HG02870 (cell line): ENCODE measurements around the gene CSRP1.
"Not testable (repeated sequence)": the region's sequence is repeated elsewhere in the genome, so short reads cannot be mapped to it uniquely, and the experiment has no call there.

Source experiments
- ATAC-seq: cut with Tn5 transposase; IDR thresholded peaks from one replicate; pipeline ENCODE4 v1.9.1; 2021; ENCODE audit warnings: mild to moderate bottlenecking, moderate library complexity; ENCODE audit not compliant: unreplicated experiment

Gene CSRP1

GRCh38 chr1:201537891-201538611 lies 31.1 kb upstream of the CSRP1 start:
- ATAC-seq: no peak

GRCh38 chr1:201537467-201537866 lies 30.5 kb upstream of the CSRP1 start:
- ATAC-seq: no peak

DNA sequence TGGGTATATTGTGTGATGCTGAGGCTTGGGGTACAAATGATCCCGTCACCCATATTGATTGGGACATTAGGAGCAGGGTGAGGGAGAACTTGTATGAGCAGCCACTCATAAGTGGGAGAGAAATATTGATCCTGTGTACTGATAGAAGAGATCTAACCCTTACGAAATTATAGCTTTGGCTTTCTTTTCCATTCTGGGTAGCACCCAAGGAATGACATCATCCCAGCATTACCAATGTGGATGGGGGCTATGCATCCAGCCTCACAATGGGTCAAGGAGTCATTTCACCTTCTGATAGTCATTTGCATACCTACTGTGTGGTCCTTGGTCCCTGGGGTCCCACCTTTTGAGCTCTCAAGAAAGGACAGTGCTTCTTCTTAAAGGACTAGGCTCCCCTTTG lies 30.1 kb upstream of the CSRP1 start:
- ATAC-seq: no peak

- no peak for ATAC-seq
These were observed 29.6 kb upstream of the CSRP1 start for GRCh38 chr1:201536558-201536957.

GRCh38 chr1:201535919-201536245 lies 29.0 kb upstream of the CSRP1 start:
- ATAC-seq: no peak

GRCh38 chr1:201535046-201535918 lies 28.4 kb upstream of the CSRP1 start:
- no peak for ATAC-seq

DNA sequence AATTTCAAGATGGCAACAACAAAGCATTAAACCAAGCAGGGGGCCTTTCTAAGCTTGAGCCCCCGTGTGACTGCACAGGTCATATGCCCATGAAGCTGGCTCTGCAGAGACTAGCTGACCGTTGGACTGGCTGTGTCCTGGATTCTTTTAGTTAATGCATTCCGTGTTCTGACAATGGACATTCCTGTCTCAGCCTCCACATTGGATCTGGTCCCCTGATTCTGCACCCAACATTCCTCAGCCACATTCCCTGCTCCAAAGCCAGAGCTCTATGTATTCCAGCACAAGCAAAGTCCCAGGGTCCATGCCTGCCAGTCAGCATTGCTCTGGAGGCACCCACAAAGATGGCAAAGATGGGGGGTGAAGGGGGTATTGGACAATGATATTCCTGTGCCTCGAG lies 26.9 kb upstream of the CSRP1 start:
- no peak for ATAC-seq

- no peak for ATAC-seq
These were observed 24.9 kb upstream of the CSRP1 start for GRCh38 chr1:201531551-201532425.

DNA sequence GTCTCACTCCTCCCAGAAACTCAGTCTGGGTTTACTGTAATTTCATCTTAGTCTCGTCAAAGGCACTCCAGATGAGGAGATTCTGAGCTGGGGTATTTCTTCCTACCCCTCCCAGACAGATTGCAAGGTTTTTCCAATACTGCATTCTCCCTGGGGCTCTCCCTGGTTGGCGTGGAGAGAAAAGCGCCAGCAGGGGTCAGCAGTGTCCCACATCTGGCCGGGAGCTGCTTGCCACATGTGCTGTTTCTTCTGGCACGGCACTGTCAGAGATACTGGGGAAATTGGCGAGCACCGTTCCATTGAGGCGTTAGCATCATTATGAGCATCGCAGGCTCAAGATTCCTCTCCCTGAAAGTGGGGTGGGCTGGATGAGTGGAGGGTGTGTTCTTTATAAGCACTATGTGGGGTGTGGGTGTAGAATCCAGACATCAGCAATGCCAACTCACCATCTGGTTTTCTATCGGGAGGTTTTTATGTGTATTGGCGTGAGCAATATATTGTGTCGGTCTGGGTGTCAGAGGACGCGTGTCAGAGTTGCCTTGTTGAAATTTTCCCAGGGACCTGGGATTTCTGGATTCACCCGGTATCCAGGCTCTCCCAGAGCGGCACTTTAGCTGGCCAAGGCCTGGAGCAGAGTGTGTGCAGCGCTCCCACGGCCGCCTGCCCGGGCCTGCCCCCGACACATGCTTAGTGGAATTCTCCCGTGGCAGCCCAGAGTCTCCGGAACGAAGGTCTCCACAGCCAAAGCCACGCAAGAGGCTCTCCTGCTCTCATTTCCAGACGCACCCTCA lies 24.0 kb upstream of the CSRP1 start:
- no peak for ATAC-seq

DNA sequence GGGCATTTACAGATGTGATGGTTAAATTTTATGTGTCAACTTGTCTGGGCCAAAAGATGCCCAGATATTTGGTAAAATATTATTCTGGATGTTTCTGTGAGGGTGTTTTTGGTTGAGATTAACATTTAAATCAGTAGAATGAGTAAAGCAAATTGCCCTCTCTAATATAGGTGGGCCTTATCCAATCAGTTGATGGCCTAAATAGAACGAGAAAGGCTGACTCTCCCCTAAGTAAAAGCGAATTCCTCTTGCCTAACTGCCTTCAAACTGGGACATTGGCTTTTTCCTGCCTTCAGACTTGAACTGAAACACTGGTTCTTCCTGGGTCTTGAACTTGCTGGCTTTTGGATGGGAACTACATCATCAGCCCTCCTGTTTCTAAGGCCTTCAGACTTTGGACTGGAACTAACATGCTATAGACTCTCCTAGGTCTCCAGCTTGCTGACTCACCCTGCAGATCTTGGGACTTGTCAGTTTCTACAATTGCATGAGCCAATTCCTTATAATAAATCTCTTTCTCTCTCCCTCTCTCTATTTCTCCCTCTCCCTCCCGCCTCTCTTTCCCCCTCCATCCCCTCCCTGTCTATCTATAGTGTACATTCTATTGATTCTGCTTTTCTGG lies 21.8 kb upstream of the CSRP1 start:
- ATAC-seq: no peak

- ATAC-seq: no peak
These were observed 21.0 kb upstream of the CSRP1 start for GRCh38 chr1:201527879-201528278.

GRCh38 chr1:201525193-201525778 lies 18.4 kb upstream of the CSRP1 start:
- ATAC-seq: no peak

DNA sequence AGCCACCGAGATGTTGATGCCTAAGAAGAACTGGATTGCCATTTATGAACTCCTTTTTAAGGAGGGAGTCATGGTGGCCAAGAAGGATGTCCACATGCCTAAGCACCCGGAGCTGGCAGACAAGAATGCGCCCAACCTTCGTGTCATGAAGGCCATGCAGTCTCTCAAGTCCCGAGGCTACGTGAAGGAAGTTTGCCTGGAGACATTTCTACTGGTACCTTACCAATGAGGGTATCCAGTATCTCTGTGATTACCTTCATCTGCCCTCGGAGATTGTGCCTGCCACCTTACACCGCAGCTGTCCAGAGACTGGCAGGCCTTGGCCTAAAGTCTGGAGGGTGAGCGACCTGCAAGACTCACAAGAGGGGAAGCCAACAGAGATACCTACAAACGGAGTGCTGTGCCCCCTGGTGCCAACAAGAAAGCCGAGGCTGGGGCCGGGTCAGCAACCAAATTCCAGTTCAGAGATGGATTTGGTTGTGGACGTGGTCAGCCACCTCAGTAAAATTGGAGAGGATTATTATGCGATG lies 13.2 kb upstream of the CSRP1 start:
- not testable (repeated sequence) for ATAC-seq

- ATAC-seq: no peak
These were observed 11.1 kb upstream of the CSRP1 start for GRCh38 chr1:201518071-201518470.

DNA sequence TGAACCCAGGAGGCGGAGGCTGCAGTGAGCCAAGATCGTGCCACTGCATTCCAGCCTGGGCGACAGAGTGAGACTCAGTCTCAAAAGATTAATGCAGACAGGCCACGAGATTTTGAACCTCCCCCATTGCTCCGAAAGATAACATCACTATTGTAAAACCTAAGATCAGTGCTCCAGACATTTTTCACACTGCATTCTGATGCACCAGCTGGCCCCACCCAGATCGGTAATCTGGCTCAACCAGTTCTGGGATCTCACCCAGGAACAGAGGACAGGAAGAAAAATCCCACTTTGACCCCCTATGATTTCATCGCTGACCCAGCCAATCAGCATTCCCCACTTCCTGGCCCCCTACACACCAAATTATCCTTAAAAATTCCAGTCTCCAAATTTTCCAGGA lies 10.7 kb upstream of the CSRP1 start:
- ATAC-seq: no peak

- ATAC-seq: no peak
These were observed 9.7 kb upstream of the CSRP1 start for GRCh38 chr1:201516511-201517127.

DNA sequence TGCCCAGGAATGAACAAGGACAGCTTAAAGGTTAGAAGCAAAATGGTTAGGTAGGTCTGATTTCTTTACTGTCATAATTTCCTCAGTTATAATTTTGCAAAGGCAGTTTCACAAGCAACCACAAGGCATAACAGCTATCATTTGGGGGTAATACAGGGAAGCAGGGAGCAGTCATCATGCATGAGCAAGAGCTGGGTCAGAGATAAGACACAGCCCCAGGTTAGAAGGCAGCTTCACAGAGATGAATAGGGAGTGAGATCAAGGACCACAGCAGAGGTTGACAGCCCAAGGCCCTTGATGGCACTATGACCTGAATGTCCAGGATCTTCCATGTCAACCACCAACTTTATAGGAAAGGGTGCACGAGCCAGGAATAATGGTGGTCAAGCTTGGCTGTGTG lies 9.0 kb upstream of the CSRP1 start:
- no peak for ATAC-seq

DNA sequence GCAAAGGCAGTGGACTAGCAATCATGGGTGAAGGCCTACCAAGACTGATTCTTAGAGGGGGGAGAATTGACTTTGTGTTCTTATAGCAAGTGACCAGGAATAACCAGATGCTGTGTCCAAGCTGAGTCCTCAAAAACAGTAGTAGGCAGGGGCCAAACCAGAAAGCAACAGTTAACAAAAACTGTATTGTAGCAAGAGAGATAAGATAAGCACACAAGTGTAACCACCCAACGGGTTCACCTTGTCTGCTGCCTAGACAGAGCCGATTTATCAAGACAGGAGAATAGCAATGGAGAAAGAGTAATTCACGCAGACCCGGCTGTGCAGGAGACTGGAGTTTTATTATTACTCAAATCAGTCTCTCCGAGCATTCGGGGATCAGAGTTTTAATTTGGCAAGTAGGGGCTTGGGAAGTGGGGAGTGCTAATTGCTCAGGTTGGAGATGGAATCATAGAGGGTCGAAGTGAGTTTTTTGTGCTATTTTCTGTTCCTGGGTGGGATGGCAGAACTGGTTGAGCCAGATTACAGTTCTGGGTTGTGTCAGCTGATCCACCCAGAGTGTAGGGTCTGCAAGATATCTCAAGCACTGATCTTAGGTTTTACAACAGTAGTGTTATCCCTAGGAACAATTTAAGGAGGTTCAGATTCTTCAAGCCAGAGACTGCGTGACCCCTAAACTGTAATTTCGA lies 8.3 kb upstream of the CSRP1 start:
- no peak for ATAC-seq

GRCh38 chr1:201514466-201514865 lies 7.5 kb upstream of the CSRP1 start:
- no peak for ATAC-seq
